Measurements from ENCODE around the gene SLC24A5. TPM values are rescaled to one million over a fixed set of nuclear protein-coding genes. Genes with fewer than 3 reads are reported as not detected.

Gene SLC24A5
- under 0.01 TPM in 1 of 2 replicates, not detected in the other for total RNA-seq

DNA sequence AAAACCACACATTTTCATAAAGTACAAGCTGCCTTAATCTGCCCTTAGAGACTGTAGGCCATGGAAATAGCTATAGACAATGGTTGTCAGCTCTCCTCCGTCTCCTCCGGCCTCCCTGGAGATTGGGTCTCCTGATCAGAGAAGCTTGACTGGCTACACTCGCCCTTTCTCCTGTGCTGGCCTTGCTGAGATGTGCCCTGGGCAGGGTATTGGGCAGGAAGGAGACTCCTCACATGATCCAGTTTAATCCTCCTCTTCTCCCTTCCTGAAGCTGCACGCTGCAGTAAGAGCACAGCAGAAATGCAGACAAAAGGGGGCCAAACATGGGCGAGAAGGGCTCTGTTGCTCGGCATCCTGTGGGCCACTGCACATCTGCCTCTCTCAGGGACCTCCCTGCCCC, at the start of gene SLC24A5:
Gene SLC24A5, plus strand, starts transcription at position 246 of the 400 bp plus-strand sequence. Its CDS starts 55 bp downstream, at position 301.

DNA sequence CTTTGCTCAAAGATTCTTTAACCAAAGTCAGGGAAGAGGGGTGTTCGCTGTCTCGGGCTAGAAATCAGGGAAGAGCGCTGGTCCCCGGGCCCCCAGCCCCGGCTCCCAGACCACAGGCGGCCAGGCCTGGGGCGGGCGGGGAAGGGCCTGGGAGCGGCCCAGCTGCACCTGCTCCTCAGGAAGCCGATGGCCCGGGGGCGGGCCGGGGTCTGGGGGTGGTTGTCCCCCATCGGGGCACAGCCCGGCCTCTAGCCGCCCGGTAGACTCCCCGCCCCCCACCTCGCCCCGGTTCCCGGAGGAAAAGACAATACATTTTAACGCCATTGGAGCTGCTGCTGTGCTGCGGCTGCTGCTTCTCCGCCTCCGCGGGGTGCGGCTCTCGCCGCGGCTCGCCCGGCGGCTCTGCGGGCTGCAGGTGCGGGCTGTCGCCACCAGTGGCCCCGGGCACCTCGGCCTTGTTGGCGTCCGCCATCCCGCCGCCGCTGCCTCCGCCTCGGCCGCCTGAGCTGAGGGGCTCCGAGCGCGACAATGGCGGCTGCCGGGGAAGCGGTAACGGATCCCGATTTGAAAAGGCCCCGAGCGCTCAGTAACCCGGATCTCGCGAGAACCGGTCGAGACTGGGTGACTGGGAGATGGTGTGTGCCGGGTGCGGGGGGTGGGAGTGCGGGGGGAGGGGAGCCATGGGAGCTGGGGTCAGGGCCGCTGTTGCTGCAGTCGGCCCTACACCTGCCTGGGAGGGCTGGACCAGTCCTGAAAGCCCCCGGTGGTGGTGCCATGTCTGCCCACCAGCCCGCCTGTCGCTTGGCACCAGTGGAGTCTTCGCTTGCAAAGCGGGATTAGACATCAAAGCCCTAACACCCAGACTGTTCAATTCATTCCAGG, 57.2 kb downstream of the SLC24A5 start, which contains the start of gene MYEF2:
Gene MYEF2, minus strand, starts transcription at position 530 of the 882 bp plus-strand sequence. Its CDS starts 58 bp downstream, at position 472.

DNA sequence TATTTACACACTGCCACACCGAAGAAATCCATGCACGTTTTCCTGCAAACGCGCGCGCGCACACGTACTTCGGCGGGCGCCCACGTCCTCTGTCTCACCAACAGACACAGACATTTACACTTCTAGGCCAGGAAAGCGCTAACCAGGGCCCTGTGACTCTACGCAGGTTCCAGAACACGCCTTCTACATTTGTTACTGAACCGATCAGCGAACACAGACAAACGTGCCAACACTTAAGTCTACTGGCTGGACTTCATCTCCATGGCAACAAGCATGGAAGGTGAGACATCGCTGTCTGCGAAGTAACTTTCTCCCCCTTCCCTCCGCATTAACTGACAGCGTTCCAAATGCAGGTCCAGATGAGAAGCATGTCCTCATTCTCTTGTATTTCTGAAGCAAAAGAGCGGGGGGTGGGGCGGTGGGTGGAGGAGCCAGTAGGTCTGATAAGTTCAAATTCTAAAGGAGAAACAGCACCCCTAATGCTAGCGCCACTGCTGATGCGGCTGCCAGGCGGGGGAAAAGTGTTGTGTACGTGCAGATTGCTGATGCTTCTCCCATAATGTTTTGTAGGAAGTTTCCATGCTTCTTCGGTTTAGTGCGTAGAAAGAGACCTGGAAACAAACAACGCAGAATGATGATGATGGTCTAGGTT, 70.9 kb downstream of the SLC24A5 start, which contains the start of gene CTXN2:
Gene CTXN2, plus strand, starts transcription at position 92 of the 652 bp plus-strand sequence. CDS start 9,636 bp downstream, outside the sequence.

Other genes starting within 250 kb of the SLC24A5 start
- 14.9 and 40.1 TPM in 2 replicates for gene MYEF2, start 57.3 kb downstream of the SLC24A5 start, total RNA-seq
- gene CTXN2, start 70.7 kb downstream of the SLC24A5 start, total RNA-seq, result not detected in 2 replicates
- gene SLC12A1, start 85.3 kb downstream of the SLC24A5 start, total RNA-seq, result not detected in 2 replicates
- gene DUT, start 210.4 kb downstream of the SLC24A5 start, total RNA-seq, result 61.4 and 68.8 TPM in 2 replicates

Measured in epithelial cell of umbilical artery (primary cell).